WTC11 (cell line): Measurements from ENCODE around the gene TMEM178B. TPM values are rescaled to one million over a fixed set of nuclear protein-coding genes. Genes with fewer than 3 reads are reported as not detected.

ENCODE experiments used
- ATAC-seq: fragments of 200-7000 bp; cut with Tn5 transposase; 2 replicates; pipeline ENCODE4 v1.10.0; 2021; ENCODE audit warnings: mild to moderate bottlenecking, moderate library complexity
- CTCF ChIA-PET: fragments of 300-600 bp; sonication (Branson Sonifier 250); formaldehyde crosslinking; loops from one replicate; lab custom pipeline; 2021; ENCODE audit warnings: antibody characterized with exemption; lab: Charles Lee
- POLR2A ChIA-PET: fragments of 350-600 bp; sonication (Branson Sonifier 250); formaldehyde crosslinking; loops from one replicate; lab custom pipeline; 2021; ENCODE audit warnings: antibody characterized with exemption; lab: Charles Lee
- DNase-seq: peaks from one replicate; pipeline ENCODE4 v3.0.0; 2021; ENCODE audit warnings: low spot score
- H3K27ac Mint-ChIP-seq: 2 replicates; pipeline ENCODE4 v1.8.0; 2021; ENCODE audit warnings: mixed read lengths
- H3K27me3 Mint-ChIP-seq: 2 replicates; pipeline ENCODE4 v1.8.0; 2021; ENCODE audit warnings: low read depth, mild to moderate bottlenecking, moderate library complexity, mixed read lengths
- H3K36me3 Mint-ChIP-seq: 2 replicates; pipeline ENCODE4 v1.8.0; 2021; ENCODE audit warnings: mixed read lengths
- H3K4me1 Mint-ChIP-seq: 2 replicates; pipeline ENCODE4 v1.8.0; 2022; ENCODE audit warnings: mixed read lengths
- H3K4me3 Mint-ChIP-seq: 2 replicates; pipeline ENCODE4 v1.8.0; 2021; ENCODE audit warnings: mild to moderate bottlenecking, moderate library complexity, mixed read lengths
- H3K9me3 Mint-ChIP-seq: 2 replicates; pipeline ENCODE4 v1.8.0; 2021; ENCODE audit warnings: mixed read lengths
- CBFB ChIP-seq: sonication (generic); formaldehyde crosslinking; IDR thresholded peaks from 2 replicates; pipeline ENCODE4 v1.8.1; 2022; ENCODE audit warnings: mild to moderate bottlenecking, low read depth, missing genetic modification reagents
- CREB1 ChIP-seq: sonication (generic); formaldehyde crosslinking; IDR thresholded peaks from 2 replicates; pipeline ENCODE4 v1.8.0; 2023; ENCODE audit warnings: mild to moderate bottlenecking, missing genetic modification reagents
- E2F1 ChIP-seq: sonication (generic); formaldehyde crosslinking; IDR thresholded peaks from 2 replicates; pipeline ENCODE4 v1.8.0; 2022; ENCODE audit warnings: mild to moderate bottlenecking, missing genetic modification reagents
- FOXJ3 ChIP-seq: sonication (generic); formaldehyde crosslinking; IDR thresholded peaks from 2 replicates; pipeline ENCODE4 v1.9.0; 2021; ENCODE audit warnings: missing genetic modification reagents, mild to moderate bottlenecking, borderline replicate concordance
- FOXK1 ChIP-seq: sonication (generic); formaldehyde crosslinking; IDR thresholded peaks from 2 replicates; pipeline ENCODE4 v1.8.0; 2022; ENCODE audit warnings: mild to moderate bottlenecking, moderate library complexity, missing genetic modification reagents
- FOXP1 ChIP-seq: sonication (generic); formaldehyde crosslinking; IDR thresholded peaks from 2 replicates; pipeline ENCODE4 v1.8.0; 2022; ENCODE audit warnings: missing genetic modification reagents, mild to moderate bottlenecking, moderate library complexity, borderline replicate concordance
- IRF2 ChIP-seq: sonication (generic); formaldehyde crosslinking; IDR thresholded peaks from 2 replicates; pipeline ENCODE4 v1.8.0; 2022; ENCODE audit warnings: low read depth, missing genetic modification reagents, borderline replicate concordance
- NR1H2 ChIP-seq: sonication (generic); formaldehyde crosslinking; IDR thresholded peaks from 2 replicates; pipeline ENCODE4 v1.9.0; 2021; ENCODE audit warnings: mild to moderate bottlenecking, moderate library complexity, missing genetic modification reagents
- SMAD4 ChIP-seq: sonication (generic); formaldehyde crosslinking; IDR thresholded peaks from 2 replicates; pipeline ENCODE4 v1.8.0; 2022; ENCODE audit warnings: mild to moderate bottlenecking, missing genetic modification reagents
- ZNF138 ChIP-seq: sonication (generic); formaldehyde crosslinking; conservative IDR thresholded peaks from 2 replicates; pipeline ENCODE4 v1.8.1; 2022; ENCODE audit warnings: mild to moderate bottlenecking, moderate library complexity, missing genetic modification reagents
- ZNF281 ChIP-seq: sonication (generic); formaldehyde crosslinking; IDR thresholded peaks from 2 replicates; pipeline ENCODE4 v1.8.0; 2023; ENCODE audit warnings: mild to moderate bottlenecking, missing genetic modification reagents
- ZNF416 ChIP-seq: fragments of 250-450 bp; sonication (Bioruptor Pico); IDR thresholded peaks from 2 replicates; pipeline ENCODE4 v1.9.0; 2021; ENCODE audit warnings: mild to moderate bottlenecking, inconsistent platforms
- ZSCAN18 ChIP-seq: fragments of 250-450 bp; sonication (Bioruptor Pico); IDR thresholded peaks from 2 replicates; pipeline ENCODE4 v2.1.2; 2022; ENCODE audit warnings: mild to moderate bottlenecking, moderate library complexity
- total RNA-seq: library from RNA; stranded (reverse); gene quantifications from 3 replicates; pipeline ENCODE4 v1.2.3, GENCODE V29; 2021
- TF ChIP-seq, protein P1 (sequence below): sonication (generic); formaldehyde crosslinking; IDR thresholded peaks from 2 replicates; pipeline ENCODE4 v1.8.0; 2022; ENCODE audit warnings: missing genetic modification reagents
- TF ChIP-seq, protein P2 (sequence below): sonication (generic); formaldehyde crosslinking; IDR thresholded peaks from 2 replicates; pipeline ENCODE4 v1.8.1; 2022; ENCODE audit warnings: low read depth, missing genetic modification reagents, borderline replicate concordance
- TF ChIP-seq, protein P3 (sequence below): sonication (generic); formaldehyde crosslinking; conservative IDR thresholded peaks from 2 replicates; pipeline ENCODE4 v1.8.1; 2022; ENCODE audit warnings: mild to moderate bottlenecking, missing genetic modification reagents

TMEM178B gene
- total RNA-seq, 1 experiment from 2014 or later, result 20.4 TPM

- no peak overlapping the region for H3K4me3 Mint-ChIP-seq
- no peaks in the 10 kb centered on the region for H3K9me3 Mint-ChIP-seq
- H3K4me1 Mint-ChIP-seq, result peaks cover 13% of the 10 kb centered on the region
- CTCF ChIA-PET, result interaction anchor here (0.8 kb wide), 1 partner anchor 36 kb away, joined by 3 read pairs; no protein-coding TSS in a partner anchor
- H3K27me3 Mint-ChIP-seq, result no peaks in the 10 kb centered on the region
- H3K36me3 Mint-ChIP-seq, result no peaks in the 10 kb centered on the region
- no peak for TF ChIP-seq FOXP1 (CRISPR knock-in tag)
- no peak for TF ChIP-seq SMAD4 (CRISPR knock-in tag)
- TF ChIP-seq, protein P1, sequence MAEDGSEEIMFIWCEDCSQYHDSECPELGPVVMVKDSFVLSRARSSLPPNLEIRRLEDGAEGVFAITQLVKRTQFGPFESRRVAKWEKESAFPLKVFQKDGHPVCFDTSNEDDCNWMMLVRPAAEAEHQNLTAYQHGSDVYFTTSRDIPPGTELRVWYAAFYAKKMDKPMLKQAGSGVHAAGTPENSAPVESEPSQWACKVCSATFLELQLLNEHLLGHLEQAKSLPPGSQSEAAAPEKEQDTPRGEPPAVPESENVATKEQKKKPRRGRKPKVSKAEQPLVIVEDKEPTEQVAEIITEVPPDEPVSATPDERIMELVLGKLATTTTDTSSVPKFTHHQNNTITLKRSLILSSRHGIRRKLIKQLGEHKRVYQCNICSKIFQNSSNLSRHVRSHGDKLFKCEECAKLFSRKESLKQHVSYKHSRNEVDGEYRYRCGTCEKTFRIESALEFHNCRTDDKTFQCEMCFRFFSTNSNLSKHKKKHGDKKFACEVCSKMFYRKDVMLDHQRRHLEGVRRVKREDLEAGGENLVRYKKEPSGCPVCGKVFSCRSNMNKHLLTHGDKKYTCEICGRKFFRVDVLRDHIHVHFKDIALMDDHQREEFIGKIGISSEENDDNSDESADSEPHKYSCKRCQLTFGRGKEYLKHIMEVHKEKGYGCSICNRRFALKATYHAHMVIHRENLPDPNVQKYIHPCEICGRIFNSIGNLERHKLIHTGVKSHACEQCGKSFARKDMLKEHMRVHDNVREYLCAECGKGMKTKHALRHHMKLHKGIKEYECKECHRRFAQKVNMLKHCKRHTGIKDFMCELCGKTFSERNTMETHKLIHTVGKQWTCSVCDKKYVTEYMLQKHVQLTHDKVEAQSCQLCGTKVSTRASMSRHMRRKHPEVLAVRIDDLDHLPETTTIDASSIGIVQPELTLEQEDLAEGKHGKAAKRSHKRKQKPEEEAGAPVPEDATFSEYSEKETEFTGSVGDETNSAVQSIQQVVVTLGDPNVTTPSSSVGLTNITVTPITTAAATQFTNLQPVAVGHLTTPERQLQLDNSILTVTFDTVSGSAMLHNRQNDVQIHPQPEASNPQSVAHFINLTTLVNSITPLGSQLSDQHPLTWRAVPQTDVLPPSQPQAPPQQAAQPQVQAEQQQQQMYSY (CRISPR knock-in tag), result no peak
- TF ChIP-seq ZNF416 (CRISPR knock-in tag), result no peak
- TF ChIP-seq, protein P2, sequence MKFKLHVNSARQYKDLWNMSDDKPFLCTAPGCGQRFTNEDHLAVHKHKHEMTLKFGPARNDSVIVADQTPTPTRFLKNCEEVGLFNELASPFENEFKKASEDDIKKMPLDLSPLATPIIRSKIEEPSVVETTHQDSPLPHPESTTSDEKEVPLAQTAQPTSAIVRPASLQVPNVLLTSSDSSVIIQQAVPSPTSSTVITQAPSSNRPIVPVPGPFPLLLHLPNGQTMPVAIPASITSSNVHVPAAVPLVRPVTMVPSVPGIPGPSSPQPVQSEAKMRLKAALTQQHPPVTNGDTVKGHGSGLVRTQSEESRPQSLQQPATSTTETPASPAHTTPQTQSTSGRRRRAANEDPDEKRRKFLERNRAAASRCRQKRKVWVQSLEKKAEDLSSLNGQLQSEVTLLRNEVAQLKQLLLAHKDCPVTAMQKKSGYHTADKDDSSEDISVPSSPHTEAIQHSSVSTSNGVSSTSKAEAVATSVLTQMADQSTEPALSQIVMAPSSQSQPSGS (CRISPR knock-in tag), result no peak
- TF ChIP-seq NR1H2 (CRISPR knock-in tag), result no peak
- no peak for TF ChIP-seq ZNF281
- no peak for TF ChIP-seq FOXK1 (CRISPR knock-in tag)
- TF ChIP-seq, protein P3, sequence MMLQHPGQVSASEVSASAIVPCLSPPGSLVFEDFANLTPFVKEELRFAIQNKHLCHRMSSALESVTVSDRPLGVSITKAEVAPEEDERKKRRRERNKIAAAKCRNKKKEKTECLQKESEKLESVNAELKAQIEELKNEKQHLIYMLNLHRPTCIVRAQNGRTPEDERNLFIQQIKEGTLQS (CRISPR knock-in tag), result no peak
- TF ChIP-seq ZSCAN18 (CRISPR knock-in tag), result no peak
- no peak for TF ChIP-seq CREB1 (CRISPR knock-in tag)
- TF ChIP-seq ZNF138, result no peak
- TF ChIP-seq E2F1 (CRISPR knock-in tag), result no peak
- no peak for TF ChIP-seq FOXJ3 (CRISPR knock-in tag)
- TF ChIP-seq CBFB (CRISPR knock-in tag), result no peak
- no peak for TF ChIP-seq IRF2 (CRISPR knock-in tag)
- TF ChIP-seq, all 79 proteins: peak for 0
- no peak overlapping the region for H3K27ac Mint-ChIP-seq
- DNase-seq (no peak), ATAC-seq (no peak)
- POLR2A ChIA-PET, result no interaction called here
Observed at GRCh38 chr7:141456711-141457110, 382.8 kb downstream of the TMEM178B start.
